ENCODE measurements around the gene TXNDC2. TPM values are rescaled to one million over a fixed set of nuclear protein-coding genes. Genes with fewer than 3 reads are reported as not detected.

The TXNDC2 gene
- total and polyA plus RNA-seq, 9 of the 15 experiments (the other 6 are each of a cell fraction or from before 2014, with no cell fraction given) = 1.2 to 4.9 (median 2.3) TPM

DNA sequence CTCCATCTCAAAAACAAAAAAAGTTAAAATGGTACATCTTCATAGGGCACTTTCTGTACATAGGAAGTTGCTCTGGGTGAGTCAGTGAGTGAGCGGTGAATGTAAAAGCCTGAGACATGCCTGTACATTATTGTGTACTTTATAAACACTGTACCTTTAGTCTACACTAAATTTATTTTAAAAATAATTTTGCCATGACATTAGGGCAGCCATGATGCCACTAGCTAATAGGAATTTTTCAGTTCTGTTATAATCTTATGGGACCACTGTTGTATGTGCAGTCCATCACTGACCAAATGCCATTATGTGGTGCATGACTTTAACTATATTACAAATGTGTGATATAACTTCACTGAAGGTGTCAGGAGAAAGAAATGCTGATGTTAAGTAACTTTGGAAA is 11.0 kb upstream of the TXNDC2 start (continued):
- TF ChIP-seq ZNF175 (CRISPR knock-in tag; IDR thresholded peaks at IDR 0.05; ENCODE audit: low read depth) (0 out of 2 replicates have a peak, but pooled peaks have one; percentile 40), POLR2B (IDR thresholded peaks at IDR 0.05; ENCODE audit: low read depth, partially characterized antibody) (no peak), CHCHD3 (CRISPR knock-in tag; IDR thresholded peaks at IDR 0.05) (no peak), GTF2A2 (tag; IDR thresholded peaks at IDR 0.05) (peak; percentile 87), BRCA1 (IDR thresholded peaks at IDR 0.05) (no peak), BRCA1 (CRISPR knock-in tag; IDR thresholded peaks at IDR 0.05) (no peak), ZNF23 (CRISPR knock-in tag; IDR thresholded peaks at IDR 0.05) (0 out of 2 replicates have a peak, but pooled peaks have one; percentile 40), CXXC5 (CRISPR knock-in tag; IDR thresholded peaks at IDR 0.05) (peak; percentile 68), HSF4 (CRISPR knock-in tag; IDR thresholded peaks at IDR 0.05; ENCODE audit: borderline replicate concordance) (peak; percentile 73; the same call in 1 of the 2 replicates), ZNF740 (CRISPR knock-in tag; IDR thresholded peaks at IDR 0.05) (no peak), ZNF740 (tag; IDR thresholded peaks at IDR 0.05) (peak in 1 of 2 experiments; percentile 87; a peak in 2 of 4 replicates), ZNF384 (IDR thresholded peaks at IDR 0.05; ENCODE audit: low read depth, low read length) (no peak), PTRF (tag; IDR thresholded peaks at IDR 0.05) (peak; percentile 88), ATF7 (IDR thresholded peaks at IDR 0.05) (no peak), SOX6 (IDR thresholded peaks at IDR 0.05) (no peak), SMARCE1 (IDR thresholded peaks at IDR 0.05) (no peak), NCOR1 (IDR thresholded peaks at IDR 0.05) (no peak), HDAC3 (IDR thresholded peaks at IDR 0.05; ENCODE audit: borderline replicate concordance, partially characterized antibody) (no peak), ZKSCAN3 (CRISPR knock-in tag; IDR thresholded peaks at IDR 0.05) (no peak)
- TF ChIP-seq, protein P1, sequence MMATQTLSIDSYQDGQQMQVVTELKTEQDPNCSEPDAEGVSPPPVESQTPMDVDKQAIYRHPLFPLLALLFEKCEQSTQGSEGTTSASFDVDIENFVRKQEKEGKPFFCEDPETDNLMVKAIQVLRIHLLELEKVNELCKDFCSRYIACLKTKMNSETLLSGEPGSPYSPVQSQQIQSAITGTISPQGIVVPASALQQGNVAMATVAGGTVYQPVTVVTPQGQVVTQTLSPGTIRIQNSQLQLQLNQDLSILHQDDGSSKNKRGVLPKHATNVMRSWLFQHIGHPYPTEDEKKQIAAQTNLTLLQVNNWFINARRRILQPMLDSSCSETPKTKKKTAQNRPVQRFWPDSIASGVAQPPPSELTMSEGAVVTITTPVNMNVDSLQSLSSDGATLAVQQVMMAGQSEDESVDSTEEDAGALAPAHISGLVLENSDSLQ (IDR thresholded peaks at IDR 0.05) = no peak
- TF ChIP-seq, protein P2, sequence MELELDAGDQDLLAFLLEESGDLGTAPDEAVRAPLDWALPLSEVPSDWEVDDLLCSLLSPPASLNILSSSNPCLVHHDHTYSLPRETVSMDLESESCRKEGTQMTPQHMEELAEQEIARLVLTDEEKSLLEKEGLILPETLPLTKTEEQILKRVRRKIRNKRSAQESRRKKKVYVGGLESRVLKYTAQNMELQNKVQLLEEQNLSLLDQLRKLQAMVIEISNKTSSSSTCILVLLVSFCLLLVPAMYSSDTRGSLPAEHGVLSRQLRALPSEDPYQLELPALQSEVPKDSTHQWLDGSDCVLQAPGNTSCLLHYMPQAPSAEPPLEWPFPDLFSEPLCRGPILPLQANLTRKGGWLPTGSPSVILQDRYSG (tag; conservative IDR thresholded peaks at IDR 0.05; ENCODE audit: low read depth) = peak; percentile 76

Measured in K562 (cell line).